Measurements from ENCODE around the gene CDH15. TPM values are rescaled to one million over a fixed set of nuclear protein-coding genes. Genes with fewer than 3 reads are reported as not detected.
A peak's percentile ranks its signal among the peaks of the same experiment; 100 is the strongest.

Gene CDH15
- total and polyA plus RNA-seq, 2 of the 13 experiments (the other 11 are each of a cell fraction or from before 2014, with no cell fraction given): 0.74 to 2.2 TPM

DNA sequence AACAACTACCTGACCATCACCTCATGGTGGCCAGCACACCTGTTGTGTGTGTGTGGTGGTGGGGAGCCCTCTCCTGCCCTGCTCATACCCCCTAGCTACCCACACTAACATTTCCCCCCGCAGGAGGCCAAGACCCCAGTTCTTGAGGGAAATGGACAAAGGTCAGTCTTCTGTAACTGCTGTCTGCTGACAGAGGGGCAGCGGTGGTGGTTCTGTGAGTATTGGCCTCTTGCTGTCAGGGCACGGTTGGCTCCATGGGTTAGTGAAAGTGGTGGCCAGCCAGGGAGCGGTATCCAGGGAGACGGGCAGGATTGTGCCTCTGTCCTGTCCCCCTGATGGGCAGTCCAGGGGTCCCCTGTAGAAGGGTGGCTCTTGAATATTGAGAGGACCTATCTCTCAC is 72.1 kb downstream of the CDH15 start:
- FAIRE-seq: no peak
- TF ChIP-seq ZNF558 (CRISPR knock-in tag; IDR thresholded peaks at IDR 0.05; ENCODE audit: borderline replicate concordance) (peak; percentile 40; the same call in 1 of the 2 replicates), ZNF331 (CRISPR knock-in tag; IDR thresholded peaks at IDR 0.05) (no peak), GATAD2A (CRISPR knock-in tag; IDR thresholded peaks at IDR 0.05) (peak; percentile 25; the same call in 1 of the 2 replicates), SNAI1 (CRISPR knock-in tag; IDR thresholded peaks at IDR 0.05; ENCODE audit: borderline replicate concordance) (no peak), HNRNPLL (IDR thresholded peaks at IDR 0.05; ENCODE audit: low read depth, low read length, poor library complexity, severe bottlenecking) (no peak), SNAPC4 (CRISPR knock-in tag; IDR thresholded peaks at IDR 0.05) (no peak), KLF16 (CRISPR knock-in tag; IDR thresholded peaks at IDR 0.05) (no peak), ZNF572 (CRISPR knock-in tag; IDR thresholded peaks at IDR 0.05) (0 out of 2 replicates have a peak, but pooled peaks have one; percentile 5), ZNF510 (CRISPR knock-in tag; IDR thresholded peaks at IDR 0.05; ENCODE audit: low read depth) (no peak), AKNA (CRISPR knock-in tag; IDR thresholded peaks at IDR 0.05; ENCODE audit: borderline replicate concordance) (no peak), ZNF138 (CRISPR knock-in tag; IDR thresholded peaks at IDR 0.05; ENCODE audit: low read depth) (no peak)

More for the DNA sequence above, 72.1 kb downstream of the CDH15 start:
- Histone ChIP-seq H2AFZ (ENCODE audit: low read length) (no peak overlapping the region), H3K27me3 (ENCODE audit: control insufficient read depth in 1 of 2, insufficient read depth in 2 of 2, low read length in 2 of 2) (no peaks in the 10 kb centered on the region; a peak in 1 of 5 replicates), H3K4me3 (replicated peaks in 1 of 3; ENCODE audit: insufficient read depth in 1 of 3, low read depth in 2 of 3, low read length in 3 of 3) (peak overlapping the region in 1 of 3 experiments; percentile 23; a peak in 1 of 6 replicates), H3K27ac (ENCODE audit: extremely low read length, insufficient read depth, low read length) (peak overlapping the region; percentile 49), H3K4me1 (ENCODE audit: insufficient read depth, low read length) (peaks cover 53% of the 10 kb centered on the region), H3K36me3 (replicated peaks in 1 of 2; ENCODE audit: control insufficient read depth in 1 of 2, insufficient read depth in 2 of 2, low read length in 2 of 2) (no peaks in the 10 kb centered on the region), H3K9me3 (ENCODE audit: low read length) (no peaks in the 10 kb centered on the region), H4K20me1 (ENCODE audit: insufficient read depth, low read length) (no peaks in the 10 kb centered on the region), H3K4me2 (ENCODE audit: low read depth, low read length) (peak overlapping the region; percentile 64), H3K79me2 (ENCODE audit: insufficient read depth, low read length) (peaks cover 8% of the 10 kb centered on the region), H3K9ac (ENCODE audit: insufficient read depth, low read depth, low read length) (peak overlapping the region; percentile 42; the same call in 1 of the 2 replicates)
- in situ Hi-C loops (cut with HindIII; ENCODE audit: extremely low pct_ligation_motif_present, low pct_unique_long_range_greater_than_20kb) (no loop called here), intact Hi-C loops (cut with micrococcal nuclease; ENCODE audit: unreplicated experiment) (loop anchor here (5.0 kb wide), 1 partner anchor 264 kb away; the partner anchor contains the start of gene SPG7)
- BruUV-seq (replicated peaks): no TSS peak
- no peak for ATAC-seq
- POLR2A ChIA-PET: interaction anchor here (0.8 to 6.6 kb wide), 2 partner anchors 18 to 26 kb away, joined by 3 to 78 read pairs; partner anchors contain the start of gene ZNF778
- CTCF ChIA-PET (ENCODE audit: low intra/inter-chr PET ratio, low total read pairs): no interaction called here
- WGBS (ENCODE audit: low lambda C conversion rate): 31% methylated on average over 4 of the region's 5 CpGs
- no peak for DNase-seq (ENCODE audit: low spot score)
